ENCODE data around the gene CDH20.

CDH20 gene

GRCh38 chr18:61542596-61542995 lies 209.4 kb downstream of the CDH20 start:
- DNase-seq = no peak

- DNase-seq = no peak
Measured at GRCh38 chr18:61543518-61543917, 210.3 kb downstream of the CDH20 start.

- no peak for DNase-seq
Measured at GRCh38 chr18:61544178-61544577, 210.9 kb downstream of the CDH20 start.

GRCh38 chr18:61545281-61546245 lies 212.3 kb downstream of the CDH20 start:
- DNase-seq = no peak

- no peak for DNase-seq
Measured at GRCh38 chr18:61546590-61546989, 213.4 kb downstream of the CDH20 start.

GRCh38 chr18:61549416-61549815 lies 216.2 kb downstream of the CDH20 start:
- DNase-seq = no peak

GRCh38 chr18:61549889-61550288 lies 216.7 kb downstream of the CDH20 start:
- DNase-seq = no peak

- DNase-seq = no peak
Measured at GRCh38 chr18:61551586-61551985, 218.4 kb downstream of the CDH20 start.

- DNase-seq = no peak
Measured at GRCh38 chr18:61553045-61553659, 219.9 kb downstream of the CDH20 start.

GRCh38 chr18:61554117-61554776 lies 221.0 kb downstream of the CDH20 start:
- no peak for DNase-seq

GRCh38 chr18:61554946-61555361 lies 221.7 kb downstream of the CDH20 start:
- no peak for DNase-seq

GRCh38 chr18:61556316-61556715 lies 223.1 kb downstream of the CDH20 start:
- no peak for DNase-seq

- DNase-seq = no peak
Measured at GRCh38 chr18:61556862-61557261, 223.6 kb downstream of the CDH20 start.

GRCh38 chr18:61569176-61569892 lies 236.1 kb downstream of the CDH20 start:
- no peak for DNase-seq

- no peak for DNase-seq
Measured at GRCh38 chr18:61570070-61570469, 236.8 kb downstream of the CDH20 start.

- DNase-seq = no peak
Measured at GRCh38 chr18:61572084-61572655, 238.9 kb downstream of the CDH20 start.

GRCh38 chr18:61572871-61573270 lies 239.6 kb downstream of the CDH20 start:
- DNase-seq = no peak

- DNase-seq = no peak
Measured at GRCh38 chr18:61574665-61575064, 241.4 kb downstream of the CDH20 start.

GRCh38 chr18:61575419-61575818 lies 242.2 kb downstream of the CDH20 start:
- no peak for DNase-seq

- no peak for DNase-seq
Measured at GRCh38 chr18:61578846-61579245, 245.6 kb downstream of the CDH20 start.

- DNase-seq = no peak
Measured at GRCh38 chr18:61579581-61579980, 246.4 kb downstream of the CDH20 start.

GRCh38 chr18:61580046-61580445 lies 246.8 kb downstream of the CDH20 start:
- DNase-seq = no peak

All from cortex of kidney (tissue), 1 donor.